Right lobe of liver (tissue), 4 donors: ENCODE measurements around the gene SOS2.

Experiments
- CTCF ChIP-seq, 4 donors: fragments of 200-600 bp in 3 of 4; fragments of 450-650 bp in 1 of 4; IDR thresholded peaks; one replicate each; pipeline versions ENCODE4 v1.5.1 to v1.8.0; 2016 to 2022; ENCODE audit warnings: antibody characterized with exemption in 4 of 4, mild to moderate bottlenecking in 2 of 4
- POLR2A ChIP-seq: fragments of 450-650 bp; IDR thresholded peaks from one replicate; pipeline ENCODE4 v1.6.1; 2017; ENCODE audit warnings: antibody characterized with exemption, mild to moderate bottlenecking
- donor health status: DM: no; HTN: no; CAD: no.
- donor health status: DM: no; HTN: no; CAD: no.
- donor health status: DM: no; HTN: yes; CAD: no.

DNA sequence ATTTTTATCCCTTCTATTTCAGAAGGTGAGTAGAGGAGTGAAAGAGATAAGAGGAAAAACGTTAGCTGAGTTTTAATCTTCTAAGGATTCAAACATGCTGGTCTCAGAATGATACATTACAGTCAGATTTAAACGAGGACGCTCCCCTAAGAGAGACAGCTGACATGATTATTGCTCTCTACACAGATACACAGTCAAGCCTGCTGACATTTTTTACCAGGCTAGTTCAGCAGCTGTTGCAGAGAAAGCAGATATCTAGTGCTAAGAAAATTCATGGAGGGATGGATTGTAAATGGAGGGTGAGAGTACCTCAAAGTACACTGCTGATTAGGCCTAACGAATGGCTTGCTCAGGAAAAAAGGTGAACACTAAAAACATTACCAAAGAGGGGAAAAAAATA is 31.9 kb upstream of the SOS2 start:
- TF ChIP-seq CTCF (IDR thresholded peaks at IDR 0.05) (no peak), POLR2A (no peak)
